ENCODE results near the gene MMP17. TPM values are rescaled to one million over a fixed set of nuclear protein-coding genes. Genes with fewer than 3 reads are reported as not detected.

The MMP17 gene
- total and polyA plus RNA-seq, 2 donors (not counting 1 experiment from before 2014, with no cell fraction given), result 14.8 to 140 TPM

- ATAC-seq (ENCODE audit: low read depth), result no peak
- Histone ChIP-seq H3K9ac (ENCODE audit: low read length) (no peak overlapping the region), H3K27me3 (replicated peaks in 1 of 4; ENCODE audit: control extremely low read depth in 1 of 4, control insufficient read depth in 3 of 4, insufficient read depth in 4 of 4, low read length in 3 of 4) (no peaks in the 10 kb centered on the region), H3K79me2 (ENCODE audit: control insufficient read depth, insufficient read depth, low read length) (no peaks in the 10 kb centered on the region), H3K4me3 (ENCODE audit: control extremely low read depth in 1 of 5, extremely low read depth in 1 of 5, insufficient read depth in 1 of 5, low read depth in 2 of 5, low read length in 4 of 5) (no peak overlapping the region), H3K9me3 (ENCODE audit: control extremely low read depth in 1 of 3, control insufficient read depth in 2 of 3, insufficient read depth in 1 of 3, low read length in 2 of 3) (no peaks in the 10 kb centered on the region), H2AFZ (ENCODE audit: insufficient read depth, low read depth, low read length, poor library complexity, severe bottlenecking) (no peak overlapping the region), H3K4me1 (ENCODE audit: control insufficient read depth in 2 of 2, insufficient read depth in 2 of 2, low read length in 2 of 2) (no peaks in the 10 kb centered on the region), H3K4me2 (replicated peaks; ENCODE audit: low read depth, low read length, poor library complexity, severe bottlenecking) (no peak overlapping the region), H3K36me3 (replicated peaks in 1 of 2; ENCODE audit: control extremely low read depth in 1 of 2, control insufficient read depth in 1 of 2, extremely low read depth in 1 of 2, insufficient read depth in 2 of 2, low read length in 1 of 2) (no peaks in the 10 kb centered on the region), H3K27ac (ENCODE audit: low read length in 2 of 2) (no peak overlapping the region), H4K20me1 (ENCODE audit: control insufficient read depth, insufficient read depth, low read length, poor library complexity, severe bottlenecking) (no peaks in the 10 kb centered on the region)
- no peaks in the 10 kb centered on the region for H3K4me1 Mint-ChIP-seq
- H3K27ac Mint-ChIP-seq, result no peak overlapping the region
- no peak for DNase-seq
- no peak for TF ChIP-seq CTCF (IDR thresholded peaks at IDR 0.05)
- TF ChIP-seq EZH2 (IDR thresholded peaks at IDR 0.05; ENCODE audit: borderline replicate concordance, insufficient read depth, low read depth, low read length, poor library complexity, severe bottlenecking), result no peak
- CTCF ChIA-PET, result no interaction called here
- POLR2A ChIA-PET, result no interaction called here
- 92% methylated on average over 23 of the region's 24 CpGs for WGBS (ENCODE audit: insufficient coverage)
- H3K4me3 Mint-ChIP-seq, result no peak overlapping the region
- H3K9me3 Mint-ChIP-seq (ENCODE audit: insufficient read depth), result no peaks in the 10 kb centered on the region
- peaks cover 4% of the 10 kb centered on the region for H3K27me3 Mint-ChIP-seq
- intact Hi-C loops (cut with micrococcal nuclease), result no loop called here
These were observed 35.7 kb downstream of the MMP17 start for GRCh38 chr12:131863711-131864396.

GRCh38 chr12:131864469-131864868 is 36.3 kb downstream of the MMP17 start:
- ChIA-PET CTCF (no interaction called here), POLR2A (no interaction called here)
- intact Hi-C loops (cut with micrococcal nuclease), result no loop called here
- no peak overlapping the region for H3K9ac ChIP-seq (ENCODE audit: low read length)
- H3K36me3 ChIP-seq (replicated peaks in 1 of 2; ENCODE audit: control extremely low read depth in 1 of 2, control insufficient read depth in 1 of 2, extremely low read depth in 1 of 2, insufficient read depth in 2 of 2, low read length in 1 of 2), result no peaks in the 10 kb centered on the region
- no peaks in the 10 kb centered on the region for H3K4me1 Mint-ChIP-seq
- H3K79me2 ChIP-seq (ENCODE audit: control insufficient read depth, insufficient read depth, low read length), result no peaks in the 10 kb centered on the region
- peaks cover 4% of the 10 kb centered on the region for H3K27me3 Mint-ChIP-seq
- ATAC-seq (ENCODE audit: low read depth) (no peak), DNase-seq (no peak)
- no peaks in the 10 kb centered on the region for H4K20me1 ChIP-seq (ENCODE audit: control insufficient read depth, insufficient read depth, low read length, poor library complexity, severe bottlenecking)
- no peak overlapping the region for H3K27ac Mint-ChIP-seq
- TF ChIP-seq CTCF (IDR thresholded peaks at IDR 0.05) (no peak), EZH2 (IDR thresholded peaks at IDR 0.05; ENCODE audit: borderline replicate concordance, insufficient read depth, low read depth, low read length, poor library complexity, severe bottlenecking) (no peak)
- no peak overlapping the region for H3K27ac ChIP-seq (ENCODE audit: low read length in 2 of 2)
- no peak overlapping the region for H3K4me3 Mint-ChIP-seq
- no peaks in the 10 kb centered on the region for H3K4me1 ChIP-seq (ENCODE audit: control insufficient read depth in 2 of 2, insufficient read depth in 2 of 2, low read length in 2 of 2)
- WGBS (ENCODE audit: insufficient coverage), result 91% methylated on average over 8 of the region's 8 CpGs
- H3K4me3 ChIP-seq (ENCODE audit: control extremely low read depth in 1 of 5, extremely low read depth in 1 of 5, insufficient read depth in 1 of 5, low read depth in 2 of 5, low read length in 4 of 5), result no peak overlapping the region
- H3K4me2 ChIP-seq (replicated peaks; ENCODE audit: low read depth, low read length, poor library complexity, severe bottlenecking), result no peak overlapping the region
- H3K27me3 ChIP-seq (replicated peaks in 1 of 4; ENCODE audit: control extremely low read depth in 1 of 4, control insufficient read depth in 3 of 4, insufficient read depth in 4 of 4, low read length in 3 of 4), result no peaks in the 10 kb centered on the region
- H3K9me3 ChIP-seq (ENCODE audit: control extremely low read depth in 1 of 3, control insufficient read depth in 2 of 3, insufficient read depth in 1 of 3, low read length in 2 of 3), result no peaks in the 10 kb centered on the region
- no peak overlapping the region for H2AFZ ChIP-seq (ENCODE audit: insufficient read depth, low read depth, low read length, poor library complexity, severe bottlenecking)
- H3K9me3 Mint-ChIP-seq (ENCODE audit: insufficient read depth), result no peaks in the 10 kb centered on the region
